K562 (cell line): Measurements from ENCODE around the gene ZNF584.

Experiments used
- FOXM1 ChIP-seq, 2 experiments: fragments of 450-650 bp in 1 of 2; sonication (generic) in 1 of 2; formaldehyde crosslinking in 1 of 2; IDR thresholded peaks; 2 replicates each; pipeline versions ENCODE4 v1.6.1 to v1.9.0; 2017 to 2022; ENCODE audit warnings: low read depth in 2 of 2, mild to moderate bottlenecking in 2 of 2, missing genetic modification reagents in 1 of 2, moderate library complexity in 1 of 2
- ZNF561 ChIP-seq: fragments of 450-650 bp; formaldehyde crosslinking; conservative IDR thresholded peaks from 2 replicates; pipeline ENCODE4 v1.4.0; 2020; ENCODE audit warnings: mild to moderate bottlenecking, moderate library complexity

GRCh38 chr19:58392945-58393724, 15.3 kb upstream of the ZNF584 start:
- TF ChIP-seq FOXM1 (IDR thresholded peaks at IDR 0.05; ENCODE audit: low read depth) (no peak), FOXM1 (CRISPR knock-in tag; IDR thresholded peaks at IDR 0.05; ENCODE audit: low read depth) (no peak), ZNF561 (no peak)
